AG09319 (cell line): ENCODE results near the gene RBMS1.

Experiments
- DNase-seq: peaks from one replicate; pipeline ENCODE4 v3.0.0-alpha.2; 2010; ENCODE audit warnings: low read depth; ENCODE audit errors: extremely low read depth
- CTCF ChIP-seq: IDR thresholded peaks from 2 replicates; pipeline ENCODE4 v1.5.1; 2011; ENCODE audit warnings: low read depth, mild to moderate bottlenecking, inconsistent platforms, low read length, moderate library complexity

Gene RBMS1

GRCh38 chr2:160433466-160434140 is 60.0 kb downstream of the RBMS1 start:
- no peak for TF ChIP-seq CTCF
- no peak for DNase-seq

- DNase-seq: no peak
- TF ChIP-seq CTCF: no peak; the same call in 1 of the 2 replicates
Measured at GRCh38 chr2:160432633-160433032, 61.0 kb downstream of the RBMS1 start.

- DNase-seq: no peak
- TF ChIP-seq CTCF: no peak
Measured at GRCh38 chr2:160431441-160431840, 62.2 kb downstream of the RBMS1 start.

GRCh38 chr2:160430001-160430344 is 63.6 kb downstream of the RBMS1 start:
- TF ChIP-seq CTCF: no peak
- no peak for DNase-seq

- peak; percentile 35 for TF ChIP-seq CTCF
- no peak for DNase-seq
Measured at GRCh38 chr2:160429248-160430000, 64.2 kb downstream of the RBMS1 start.

GRCh38 chr2:160428405-160428763 is 65.2 kb downstream of the RBMS1 start:
- no peak for DNase-seq
- no peak for TF ChIP-seq CTCF

- DNase-seq: no peak
- TF ChIP-seq CTCF: no peak
Measured at GRCh38 chr2:160427629-160428404, 65.8 kb downstream of the RBMS1 start.
